Parathyroid adenoma (tissue), 2 donors: ENCODE results near the gene CTBP1.

Source experiments
- H2AFZ ChIP-seq: fragments of 300-600 bp; sonication (generic); one replicate; pipeline ENCODE4 v1.7.0; 2017; ENCODE audit warnings: antibody characterized with exemption, mild to moderate bottlenecking
- H3K27ac ChIP-seq: fragments of 300-600 bp; sonication (generic); one replicate; pipeline ENCODE4 v1.7.0; 2017
- H3K27me3 ChIP-seq: fragments of 300-600 bp; sonication (generic); one replicate; pipeline ENCODE4 v1.7.0; 2017; ENCODE audit warnings: low read length; ENCODE audit not compliant: control insufficient read depth, insufficient read depth
- H3K36me3 ChIP-seq: fragments of 300-600 bp; sonication (generic); one replicate; pipeline ENCODE4 v1.7.0; 2017; ENCODE audit warnings: low read length; ENCODE audit not compliant: control insufficient read depth, insufficient read depth
- H3K4me1 ChIP-seq: fragments of 300-600 bp; sonication (generic); one replicate; pipeline ENCODE4 v1.7.0; 2017; ENCODE audit warnings: control low read depth
- H3K4me2 ChIP-seq: fragments of 300-600 bp; sonication (generic); one replicate; pipeline ENCODE4 v1.7.0; 2017; ENCODE audit warnings: low read length
- H3K4me3 ChIP-seq: fragments of 300-600 bp; sonication (generic); one replicate; pipeline ENCODE4 v1.7.0; 2017; ENCODE audit warnings: low read depth, low read length
- H3K79me2 ChIP-seq: fragments of 300-600 bp; sonication (generic); one replicate; pipeline ENCODE4 v1.7.0; 2017; ENCODE audit warnings: control low read depth
- H3K9ac ChIP-seq: fragments of 300-600 bp; sonication (generic); one replicate; pipeline ENCODE4 v1.7.0; 2017; ENCODE audit warnings: mild to moderate bottlenecking
- H3K9me3 ChIP-seq: fragments of 300-600 bp; sonication (generic); one replicate; pipeline ENCODE4 v1.7.0; 2017; ENCODE audit warnings: low read length; ENCODE audit not compliant: control insufficient read depth
- TF ChIP-seq, protein P1 (sequence below): fragments of 300-600 bp; sonication (generic); IDR thresholded peaks from one replicate; pipeline ENCODE4 v1.7.0; 2017; ENCODE audit warnings: antibody characterized with exemption, mild to moderate bottlenecking
- donor health status: primary hyperparathyroidism.

CTBP1 gene

DNA sequence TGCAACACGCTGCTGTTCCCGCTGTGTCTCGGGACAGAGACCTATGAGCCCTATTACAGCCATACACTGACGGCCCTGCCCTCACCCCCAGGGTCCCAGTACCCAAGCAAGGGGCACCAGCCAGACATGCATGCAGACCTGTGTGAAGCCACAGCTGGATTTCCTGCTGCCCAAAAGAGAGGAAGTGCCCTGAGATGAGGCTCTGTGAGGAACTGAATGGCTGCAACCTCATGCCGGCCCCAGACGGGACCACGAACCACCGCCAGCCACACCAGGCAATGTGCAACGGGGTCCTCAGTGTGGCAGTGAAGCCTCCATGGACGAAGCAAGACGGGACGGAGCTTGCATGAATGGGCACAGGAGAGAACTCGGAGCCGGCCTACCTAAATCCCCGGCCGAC, 21.1 kb downstream of the CTBP1 start:
- H3K4me3 ChIP-seq = no peak overlapping the region

DNA sequence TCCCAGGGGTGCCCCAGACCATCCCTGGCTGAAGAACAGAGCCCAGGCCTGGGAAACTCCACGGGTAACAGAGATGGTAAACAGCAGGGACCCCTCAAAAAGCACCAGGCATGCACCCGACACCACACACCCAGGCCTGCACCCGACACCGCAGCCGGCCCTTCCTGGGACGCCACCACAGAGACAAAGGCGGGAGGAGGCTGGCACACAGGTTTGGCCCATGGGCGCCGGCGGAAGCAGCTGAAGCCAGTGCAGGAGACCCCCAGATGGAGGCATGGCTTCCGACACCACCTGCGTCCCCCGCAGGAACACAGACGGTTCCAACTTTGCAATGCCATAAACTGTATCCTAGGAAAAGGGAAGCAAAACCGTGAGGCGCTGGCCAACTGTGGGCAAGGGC, 22.3 kb downstream of the CTBP1 start:
- Histone ChIP-seq H3K27ac (no peak overlapping the region), H3K9me3 (no peaks in the 10 kb centered on the region), H2AFZ (no peak overlapping the region), H3K36me3 (no peaks in the 10 kb centered on the region), H3K9ac (no peak overlapping the region), H3K79me2 (no peaks in the 10 kb centered on the region), H3K4me1 (no peaks in the 10 kb centered on the region), H3K27me3 (no peaks in the 10 kb centered on the region), H3K4me3 (no peak overlapping the region), H3K4me2 (no peak overlapping the region)
- TF ChIP-seq, protein P1, sequence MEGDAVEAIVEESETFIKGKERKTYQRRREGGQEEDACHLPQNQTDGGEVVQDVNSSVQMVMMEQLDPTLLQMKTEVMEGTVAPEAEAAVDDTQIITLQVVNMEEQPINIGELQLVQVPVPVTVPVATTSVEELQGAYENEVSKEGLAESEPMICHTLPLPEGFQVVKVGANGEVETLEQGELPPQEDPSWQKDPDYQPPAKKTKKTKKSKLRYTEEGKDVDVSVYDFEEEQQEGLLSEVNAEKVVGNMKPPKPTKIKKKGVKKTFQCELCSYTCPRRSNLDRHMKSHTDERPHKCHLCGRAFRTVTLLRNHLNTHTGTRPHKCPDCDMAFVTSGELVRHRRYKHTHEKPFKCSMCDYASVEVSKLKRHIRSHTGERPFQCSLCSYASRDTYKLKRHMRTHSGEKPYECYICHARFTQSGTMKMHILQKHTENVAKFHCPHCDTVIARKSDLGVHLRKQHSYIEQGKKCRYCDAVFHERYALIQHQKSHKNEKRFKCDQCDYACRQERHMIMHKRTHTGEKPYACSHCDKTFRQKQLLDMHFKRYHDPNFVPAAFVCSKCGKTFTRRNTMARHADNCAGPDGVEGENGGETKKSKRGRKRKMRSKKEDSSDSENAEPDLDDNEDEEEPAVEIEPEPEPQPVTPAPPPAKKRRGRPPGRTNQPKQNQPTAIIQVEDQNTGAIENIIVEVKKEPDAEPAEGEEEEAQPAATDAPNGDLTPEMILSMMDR = no peak

More for the DNA sequence above, 21.1 kb downstream of the CTBP1 start:
- no peaks in the 10 kb centered on the region for H3K4me1 ChIP-seq
- TF ChIP-seq, protein P1 = no peak
- H3K9me3 ChIP-seq = no peaks in the 10 kb centered on the region
- no peak overlapping the region for H3K4me2 ChIP-seq
- H3K36me3 ChIP-seq = no peaks in the 10 kb centered on the region
- H3K9ac ChIP-seq = no peak overlapping the region
- H2AFZ ChIP-seq = no peak overlapping the region
- H3K27ac ChIP-seq = no peak overlapping the region
- H3K27me3 ChIP-seq = no peaks in the 10 kb centered on the region
- no peaks in the 10 kb centered on the region for H3K79me2 ChIP-seq

DNA sequence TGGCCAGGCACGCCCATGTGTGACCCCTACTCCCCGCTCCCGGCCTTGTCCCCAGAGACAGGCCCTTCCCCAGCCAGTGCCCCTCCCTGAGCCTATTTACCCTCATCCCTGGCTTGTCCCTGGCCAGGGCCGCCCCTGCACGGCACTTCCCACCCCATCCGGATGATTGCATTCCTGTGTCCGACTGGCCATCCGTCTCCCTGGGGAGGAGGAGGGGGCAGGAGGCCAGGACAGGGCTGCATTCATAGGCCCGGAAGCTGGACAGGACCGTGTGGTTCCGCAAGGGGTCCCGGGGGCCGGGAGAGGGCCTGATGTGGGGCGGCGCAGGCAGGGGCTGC, 22.8 kb downstream of the CTBP1 start:
- H3K4me3 ChIP-seq = no peak overlapping the region
- no peaks in the 10 kb centered on the region for H3K9me3 ChIP-seq
- no peak overlapping the region for H2AFZ ChIP-seq
- H3K79me2 ChIP-seq = no peaks in the 10 kb centered on the region
- no peak overlapping the region for H3K9ac ChIP-seq
- no peaks in the 10 kb centered on the region for H3K4me1 ChIP-seq
- H3K27me3 ChIP-seq = no peaks in the 10 kb centered on the region
- TF ChIP-seq, protein P1 = no peak
- no peak overlapping the region for H3K27ac ChIP-seq
- no peak overlapping the region for H3K4me2 ChIP-seq
- no peaks in the 10 kb centered on the region for H3K36me3 ChIP-seq

DNA sequence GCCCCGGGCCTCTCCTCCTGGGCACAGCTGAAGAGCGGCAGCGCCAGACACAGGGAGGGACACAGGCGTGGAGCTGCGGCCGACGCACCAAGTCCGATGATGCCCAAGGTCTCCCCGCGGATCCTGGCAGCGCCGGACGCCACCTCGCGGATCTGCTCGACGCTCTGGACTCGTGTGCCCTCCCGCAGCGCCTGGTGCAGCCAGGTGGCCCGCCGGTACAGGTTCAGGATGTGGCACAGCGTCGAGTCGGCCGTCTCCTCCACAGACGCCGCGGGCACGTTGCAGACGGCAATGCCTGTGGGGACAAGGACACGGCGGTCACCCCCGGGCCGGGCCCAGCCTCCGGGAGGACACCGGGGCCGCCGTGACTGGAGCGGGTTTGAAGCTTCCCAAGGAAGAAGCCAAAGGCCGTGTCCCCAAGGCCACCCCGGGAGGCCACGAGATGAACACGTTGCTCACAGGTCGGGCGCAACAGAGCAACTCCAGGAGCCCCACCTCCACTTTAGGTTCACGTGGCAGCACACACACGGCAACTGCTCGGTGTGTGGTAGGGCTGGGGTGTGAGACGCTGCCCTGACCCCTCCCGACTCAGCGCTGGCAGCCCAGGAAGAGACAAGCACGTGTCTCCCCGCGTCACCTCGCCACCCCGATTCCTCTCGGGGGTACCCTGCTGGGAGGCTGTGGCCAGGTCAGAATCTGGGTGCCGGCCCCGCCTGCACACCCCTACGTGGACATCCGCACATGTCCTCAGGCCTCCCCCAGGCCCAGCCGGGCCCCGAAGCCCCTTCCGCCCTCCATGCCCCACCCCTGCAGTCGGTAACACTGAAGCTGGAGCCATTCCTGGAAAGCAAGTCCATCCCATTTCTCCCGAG, 23.4 kb downstream of the CTBP1 start:
- no peak overlapping the region for H3K9ac ChIP-seq
- no peaks in the 10 kb centered on the region for H3K27me3 ChIP-seq
- H3K27ac ChIP-seq = no peak overlapping the region
- TF ChIP-seq, protein P1 = no peak
- H2AFZ ChIP-seq = no peak overlapping the region
- no peak overlapping the region for H3K4me2 ChIP-seq
- H3K79me2 ChIP-seq = no peaks in the 10 kb centered on the region
- H3K36me3 ChIP-seq = no peaks in the 10 kb centered on the region
- no peaks in the 10 kb centered on the region for H3K4me1 ChIP-seq
- H3K9me3 ChIP-seq = no peaks in the 10 kb centered on the region
- H3K4me3 ChIP-seq = no peak overlapping the region
